ENCODE data around the gene RPL13A.

RPL13A gene

DNA sequence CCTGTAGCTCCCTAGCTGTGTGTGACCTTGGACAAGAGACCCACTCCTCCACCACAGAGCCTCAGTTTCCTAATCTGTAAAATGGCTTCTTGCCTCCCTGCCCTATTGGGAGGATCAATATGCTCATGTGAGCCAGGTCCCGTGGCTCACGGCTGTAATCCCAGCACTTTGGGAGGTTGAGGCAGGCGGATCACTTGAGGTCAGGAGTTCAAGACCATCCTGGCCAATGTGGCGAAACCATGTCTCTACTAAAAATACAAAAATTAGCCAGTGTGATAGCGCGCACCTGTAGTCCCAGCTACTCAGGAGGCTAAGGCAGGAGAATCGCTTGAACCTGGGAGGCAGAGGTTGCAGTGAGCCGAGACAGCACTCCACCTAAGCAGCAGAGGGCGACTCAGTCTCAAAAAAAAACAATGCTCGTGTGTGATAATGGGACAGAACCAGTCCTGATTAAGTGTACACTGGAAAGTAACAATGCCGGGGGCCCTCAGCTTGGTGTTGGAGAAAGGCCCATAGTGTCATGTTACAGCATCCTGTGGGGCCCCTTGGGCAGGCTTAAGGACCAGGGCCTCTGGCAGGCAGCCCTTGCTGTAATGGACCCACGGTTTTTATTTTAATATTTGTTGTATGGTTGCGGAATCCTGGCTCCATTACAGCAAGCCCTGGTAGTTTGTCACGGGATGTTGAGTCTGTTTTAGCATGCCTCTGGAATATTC lies 15.6 kb downstream of the RPL13A start:
- TF ChIP-seq, protein P1, sequence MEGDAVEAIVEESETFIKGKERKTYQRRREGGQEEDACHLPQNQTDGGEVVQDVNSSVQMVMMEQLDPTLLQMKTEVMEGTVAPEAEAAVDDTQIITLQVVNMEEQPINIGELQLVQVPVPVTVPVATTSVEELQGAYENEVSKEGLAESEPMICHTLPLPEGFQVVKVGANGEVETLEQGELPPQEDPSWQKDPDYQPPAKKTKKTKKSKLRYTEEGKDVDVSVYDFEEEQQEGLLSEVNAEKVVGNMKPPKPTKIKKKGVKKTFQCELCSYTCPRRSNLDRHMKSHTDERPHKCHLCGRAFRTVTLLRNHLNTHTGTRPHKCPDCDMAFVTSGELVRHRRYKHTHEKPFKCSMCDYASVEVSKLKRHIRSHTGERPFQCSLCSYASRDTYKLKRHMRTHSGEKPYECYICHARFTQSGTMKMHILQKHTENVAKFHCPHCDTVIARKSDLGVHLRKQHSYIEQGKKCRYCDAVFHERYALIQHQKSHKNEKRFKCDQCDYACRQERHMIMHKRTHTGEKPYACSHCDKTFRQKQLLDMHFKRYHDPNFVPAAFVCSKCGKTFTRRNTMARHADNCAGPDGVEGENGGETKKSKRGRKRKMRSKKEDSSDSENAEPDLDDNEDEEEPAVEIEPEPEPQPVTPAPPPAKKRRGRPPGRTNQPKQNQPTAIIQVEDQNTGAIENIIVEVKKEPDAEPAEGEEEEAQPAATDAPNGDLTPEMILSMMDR (IDR thresholded peaks at IDR 0.05; ENCODE audit: low read depth, low read length), result peak; percentile 55
- H3K4me3 ChIP-seq (ENCODE audit: low read depth, low read length), result no peak overlapping the region

DNA sequence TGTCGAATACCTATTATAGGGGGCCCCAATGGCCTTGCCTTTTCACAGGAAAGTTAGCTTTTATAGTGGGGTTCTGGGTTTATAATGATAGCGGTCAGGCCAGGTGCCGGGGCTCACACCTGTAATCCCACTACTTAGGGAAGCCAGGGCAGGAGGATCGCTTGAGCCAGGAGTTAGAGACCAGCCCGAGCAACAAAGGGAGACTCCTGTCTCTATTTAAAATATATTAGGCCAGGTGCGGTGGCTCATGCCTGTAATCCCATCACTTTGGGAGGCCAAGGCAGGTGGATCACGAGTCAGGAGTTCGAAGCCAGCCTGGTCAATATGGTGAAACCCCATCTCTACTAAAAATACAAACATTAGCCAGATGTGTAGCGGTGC lies 16.2 kb downstream of the RPL13A start:
- H3K4me3 ChIP-seq (ENCODE audit: low read depth, low read length), result no peak overlapping the region
- TF ChIP-seq, protein P1 (IDR thresholded peaks at IDR 0.05; ENCODE audit: low read depth, low read length), result no peak

DNA sequence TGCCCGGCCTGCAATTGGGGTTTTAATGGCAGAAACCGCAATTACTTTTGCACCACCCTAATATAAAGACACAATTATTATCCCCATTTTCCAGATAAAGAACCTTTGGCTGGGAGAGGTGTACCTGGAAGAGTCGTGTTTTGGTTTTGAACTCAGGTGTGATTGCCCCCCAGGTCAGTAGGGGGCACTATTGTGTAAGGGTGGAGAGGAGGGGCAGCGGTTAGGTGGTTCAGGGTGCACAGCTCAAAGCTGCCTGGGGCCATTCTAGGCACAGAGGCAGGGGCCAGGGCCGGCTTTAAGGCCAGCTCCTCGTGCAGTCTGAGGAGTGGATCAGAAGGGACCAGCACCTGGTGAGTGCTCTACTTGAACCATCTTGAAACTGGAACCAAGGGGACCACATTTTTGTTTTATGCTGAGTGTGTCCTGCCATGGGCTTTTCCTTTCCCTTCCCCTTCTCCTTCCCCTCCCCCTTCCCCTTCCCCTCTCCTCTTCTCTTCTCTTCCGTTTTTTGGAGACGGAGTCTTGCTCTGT lies 19.2 kb downstream of the RPL13A start:
- H3K4me3 ChIP-seq (ENCODE audit: low read depth, low read length), result no peak overlapping the region
- TF ChIP-seq, protein P1 (IDR thresholded peaks at IDR 0.05; ENCODE audit: low read depth, low read length), result peak; percentile 78

GRCh38 chr19:49507803-49508494 lies 20.5 kb downstream of the RPL13A start:
- no peak overlapping the region for H3K4me3 ChIP-seq (ENCODE audit: low read depth, low read length)
- TF ChIP-seq, protein P1 (IDR thresholded peaks at IDR 0.05; ENCODE audit: low read depth, low read length), result no peak

DNA sequence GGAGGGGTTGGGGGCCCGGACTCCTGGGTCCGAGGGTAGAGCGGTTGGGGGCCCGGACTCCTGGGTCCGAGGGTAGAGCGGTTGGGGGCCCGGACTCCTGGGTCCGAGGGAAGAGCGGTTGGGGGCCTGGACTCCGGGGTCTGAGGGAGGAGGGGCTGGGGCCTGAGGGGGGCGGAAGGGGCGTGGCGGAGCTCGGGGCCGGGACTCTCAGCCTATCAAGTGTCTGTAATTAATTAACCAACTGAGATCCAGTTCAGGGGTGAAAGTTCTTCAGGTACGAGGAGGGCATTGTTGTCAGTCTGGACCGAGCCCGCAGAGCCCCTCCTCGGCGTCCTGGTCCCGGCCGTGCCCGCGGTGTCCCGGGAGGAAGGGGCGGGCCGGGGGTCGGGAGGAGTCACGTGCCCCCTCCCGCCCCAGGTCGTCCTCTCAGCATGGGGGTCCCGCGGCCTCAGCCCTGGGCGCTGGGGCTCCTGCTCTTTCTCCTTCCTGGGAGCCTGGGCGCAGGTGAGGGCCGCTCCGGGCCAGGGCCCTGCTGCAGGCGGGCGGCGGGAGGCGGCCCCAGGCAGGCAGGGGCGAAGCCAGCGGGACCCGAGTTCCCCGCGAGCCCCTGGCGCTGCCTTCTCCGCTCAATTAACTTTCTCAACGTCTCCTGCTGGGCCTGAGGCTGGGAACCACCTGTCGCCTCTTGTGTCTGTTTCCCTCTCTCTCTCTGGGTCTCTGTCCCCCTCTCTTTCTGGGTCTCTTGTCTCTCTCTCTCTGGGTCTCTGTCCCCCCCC lies 25.8 kb downstream of the RPL13A start:
- TF ChIP-seq, protein P1 (IDR thresholded peaks at IDR 0.05; ENCODE audit: low read depth, low read length), result no peak
- H3K4me3 ChIP-seq (ENCODE audit: low read depth, low read length), result peak overlapping the region; percentile 50

- no peak overlapping the region; the same call in 1 of the 2 replicates for H3K4me3 ChIP-seq (ENCODE audit: low read depth, low read length)
- TF ChIP-seq, protein P1 (IDR thresholded peaks at IDR 0.05; ENCODE audit: low read depth, low read length), result no peak
These were observed 26.3 kb downstream of the RPL13A start for GRCh38 chr19:49513746-49514118.
